GM12878 (cell line): Measurements from ENCODE around the gene CDC42BPB. TPM values are rescaled to one million over a fixed set of nuclear protein-coding genes. Genes with fewer than 3 reads are reported as not detected.
A peak's percentile ranks its signal among the peaks of the same experiment; 100 is the strongest.

Experiments
- CBFB ChIP-seq: IDR thresholded peaks from 2 replicates; pipeline ENCODE4 v1.6.1; 2016; ENCODE audit warnings: antibody characterized with exemption, low read depth
- CTCF ChIP-seq, 3 experiments: IDR thresholded peaks in 2 of 3; conservative IDR thresholded peaks in 1 of 3; 2 replicates each; pipeline ENCODE4 v1.5.1; 2011; ENCODE audit warnings: low read depth in 3 of 3, low read length in 3 of 3, mild to moderate bottlenecking in 3 of 3, control low read depth in 2 of 3, moderate library complexity in 2 of 3, inconsistent platforms in 1 of 3, mixed read lengths in 1 of 3; ENCODE audit not compliant: control insufficient read depth in 2 of 3, insufficient read depth in 1 of 3; ENCODE audit errors: extremely low read depth in 1 of 3
- EED ChIP-seq: sonication (generic); IDR thresholded peaks from 2 replicates; pipeline ENCODE4 v1.6.1; 2016; ENCODE audit warnings: antibody characterized with exemption, low read depth
- FOXM1 ChIP-seq: IDR thresholded peaks from 2 replicates; pipeline ENCODE4 v1.6.1; 2012; ENCODE audit warnings: low read depth, mild to moderate bottlenecking, inconsistent platforms, low read length, moderate library complexity
- IRF5 ChIP-seq: fragments of 450-650 bp; IDR thresholded peaks from 2 replicates; pipeline ENCODE4 v1.6.1; 2017; ENCODE audit warnings: borderline replicate concordance
- JUND ChIP-seq: IDR thresholded peaks from 2 replicates; pipeline ENCODE4 v1.6.1; 2012; ENCODE audit warnings: low read depth, mild to moderate bottlenecking, low read length, improper control_type of control experiment, moderate library complexity
- PML ChIP-seq: IDR thresholded peaks from 2 replicates; pipeline ENCODE4 v1.6.1; 2012; ENCODE audit warnings: low read length, inconsistent platforms
- POLR2A ChIP-seq: IDR thresholded peaks from 2 replicates; pipeline ENCODE4 v1.6.1; 2011; ENCODE audit warnings: low read depth, mild to moderate bottlenecking, low read length
- RELB ChIP-seq: fragments of 450-650 bp; IDR thresholded peaks from 2 replicates; pipeline ENCODE4 v1.6.1; 2017; ENCODE audit warnings: low read depth, mild to moderate bottlenecking, moderate library complexity
- SMARCA5 ChIP-seq: fragments of 450-650 bp; IDR thresholded peaks from 2 replicates; pipeline ENCODE4 v1.6.1; 2017; ENCODE audit warnings: mild to moderate bottlenecking
- SMC3 ChIP-seq: IDR thresholded peaks from 2 replicates; pipeline ENCODE4 v1.6.1; 2011; ENCODE audit warnings: low read length, improper control_type of control experiment, borderline replicate concordance
- ZSCAN29 ChIP-seq: fragments of 450-650 bp; IDR thresholded peaks from 2 replicates; pipeline ENCODE4 v1.6.1; 2017; ENCODE audit warnings: mild to moderate bottlenecking, moderate library complexity
- ZZZ3 ChIP-seq: IDR thresholded peaks from 2 replicates; pipeline ENCODE4 v1.6.1; 2011; ENCODE audit warnings: low read depth; ENCODE audit not compliant: control insufficient read depth, insufficient read length
- polyA plus RNA-seq, 11 experiments: library from polyadenylated mRNA; depleted of rRNA in 4 of 11; unstranded in 6 of 11; stranded (reverse) in 5 of 11; fragments of >200 nt; fragmentation: Nextera tagmentation in 4 of 11; fragmentation: Illumina TruSeq in 1 of 11; extraction: Ambion mirVana in 4 of 11; extraction: Trizol in 1 of 11; gene quantifications; 1 replicate in 1 of 11; 2 replicates in 10 of 11; pipeline versions ENCODE4 v1.2.1 to v1.2.3, GENCODE V29; 2011 to 2016; ENCODE audit warnings: inconsistent platforms in 2 of 11, missing spikeins in 2 of 11, low read depth in 1 of 11
- total RNA-seq, 4 experiments: library from RNA; depleted of rRNA in 3 of 4; stranded (reverse); fragments of >200 nt in 3 of 4; fragmentation: Illumina TruSeq in 1 of 4; extraction: Trizol in 1 of 4; gene quantifications; 2 replicates each; pipeline versions ENCODE4 v1.2.1 to v1.2.3, GENCODE V29; 2013 to 2021
- TF ChIP-seq, protein P1 (sequence below): fragments of 450-650 bp; IDR thresholded peaks from 2 replicates; pipeline ENCODE4 v1.6.1; 2018; ENCODE audit warnings: mild to moderate bottlenecking, low read depth, moderate library complexity; ENCODE audit not compliant: partially characterized antibody
- TF ChIP-seq, protein P2 (sequence below): IDR thresholded peaks from 2 replicates; pipeline ENCODE4 v1.6.1; 2011; ENCODE audit warnings: borderline replicate concordance, low read depth, mild to moderate bottlenecking, moderate library complexity, low read length; ENCODE audit not compliant: insufficient read depth, poor library complexity, severe bottlenecking
- TF ChIP-seq, protein P3 (sequence below): IDR thresholded peaks from 2 replicates; pipeline ENCODE4 v1.6.1; 2012; ENCODE audit warnings: low read depth, low read length, improper control_type of control experiment
- TF ChIP-seq, protein P4 (sequence below): IDR thresholded peaks from 2 replicates; pipeline ENCODE4 v1.6.1; 2011; ENCODE audit warnings: low read depth, mild to moderate bottlenecking, low read length, moderate library complexity, borderline replicate concordance; ENCODE audit errors: extremely low read depth

The CDC42BPB gene
- total and polyA plus RNA-seq, 10 of the 15 experiments (the other 5 are each of a cell fraction or from before 2014, with no cell fraction given) = 0.42 to 22.1 (median 13.3) TPM

DNA sequence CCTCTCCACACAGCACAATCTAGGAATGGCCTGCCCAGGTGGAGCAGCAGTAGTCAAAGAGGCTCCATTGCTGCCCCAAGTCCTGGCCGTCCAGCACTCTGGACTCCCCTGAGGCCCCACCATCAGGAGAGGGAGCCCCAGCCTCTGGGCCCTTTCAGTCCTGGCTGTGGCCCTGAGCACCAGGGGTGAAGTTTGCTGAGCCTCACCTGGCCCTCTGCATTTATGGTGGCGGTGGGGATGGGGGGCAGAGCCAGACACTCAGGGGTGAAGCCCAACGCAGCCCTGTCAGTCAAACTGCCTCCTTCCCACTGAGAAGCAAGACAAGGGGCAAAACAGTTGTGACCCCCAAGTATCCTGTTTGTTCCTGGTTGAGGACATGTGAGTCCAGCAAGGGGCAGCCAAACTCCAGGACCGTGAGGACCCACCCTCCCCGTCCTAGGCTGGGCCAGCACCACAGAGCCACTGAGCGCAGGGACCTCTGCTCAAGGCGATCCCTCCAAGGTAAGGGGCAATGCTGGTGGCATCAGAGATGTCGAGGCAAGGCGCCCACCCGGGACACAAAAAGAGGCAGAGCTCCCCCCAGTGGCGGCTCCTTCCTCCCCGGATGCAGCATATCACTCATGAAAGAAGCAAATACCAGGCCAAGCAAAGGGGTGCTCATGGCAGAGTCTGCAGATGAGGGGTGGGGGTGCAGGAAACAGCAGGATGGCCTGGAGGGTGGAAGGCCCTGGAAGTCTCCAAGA is 139.7 kb downstream of the CDC42BPB start (continued):
- TF ChIP-seq, protein P1, sequence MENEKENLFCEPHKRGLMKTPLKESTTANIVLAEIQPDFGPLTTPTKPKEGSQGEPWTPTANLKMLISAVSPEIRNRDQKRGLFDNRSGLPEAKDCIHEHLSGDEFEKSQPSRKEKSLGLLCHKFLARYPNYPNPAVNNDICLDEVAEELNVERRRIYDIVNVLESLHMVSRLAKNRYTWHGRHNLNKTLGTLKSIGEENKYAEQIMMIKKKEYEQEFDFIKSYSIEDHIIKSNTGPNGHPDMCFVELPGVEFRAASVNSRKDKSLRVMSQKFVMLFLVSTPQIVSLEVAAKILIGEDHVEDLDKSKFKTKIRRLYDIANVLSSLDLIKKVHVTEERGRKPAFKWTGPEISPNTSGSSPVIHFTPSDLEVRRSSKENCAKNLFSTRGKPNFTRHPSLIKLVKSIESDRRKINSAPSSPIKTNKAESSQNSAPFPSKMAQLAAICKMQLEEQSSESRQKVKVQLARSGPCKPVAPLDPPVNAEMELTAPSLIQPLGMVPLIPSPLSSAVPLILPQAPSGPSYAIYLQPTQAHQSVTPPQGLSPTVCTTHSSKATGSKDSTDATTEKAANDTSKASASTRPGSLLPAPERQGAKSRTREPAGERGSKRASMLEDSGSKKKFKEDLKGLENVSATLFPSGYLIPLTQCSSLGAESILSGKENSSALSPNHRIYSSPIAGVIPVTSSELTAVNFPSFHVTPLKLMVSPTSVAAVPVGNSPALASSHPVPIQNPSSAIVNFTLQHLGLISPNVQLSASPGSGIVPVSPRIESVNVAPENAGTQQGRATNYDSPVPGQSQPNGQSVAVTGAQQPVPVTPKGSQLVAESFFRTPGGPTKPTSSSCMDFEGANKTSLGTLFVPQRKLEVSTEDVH = no peak
- no peak for TF ChIP-seq ZSCAN29
- TF ChIP-seq PML = no peak
- no peak for TF ChIP-seq CBFB
- TF ChIP-seq RELB = no peak
- no peak for TF ChIP-seq JUND
- TF ChIP-seq, protein P2, sequence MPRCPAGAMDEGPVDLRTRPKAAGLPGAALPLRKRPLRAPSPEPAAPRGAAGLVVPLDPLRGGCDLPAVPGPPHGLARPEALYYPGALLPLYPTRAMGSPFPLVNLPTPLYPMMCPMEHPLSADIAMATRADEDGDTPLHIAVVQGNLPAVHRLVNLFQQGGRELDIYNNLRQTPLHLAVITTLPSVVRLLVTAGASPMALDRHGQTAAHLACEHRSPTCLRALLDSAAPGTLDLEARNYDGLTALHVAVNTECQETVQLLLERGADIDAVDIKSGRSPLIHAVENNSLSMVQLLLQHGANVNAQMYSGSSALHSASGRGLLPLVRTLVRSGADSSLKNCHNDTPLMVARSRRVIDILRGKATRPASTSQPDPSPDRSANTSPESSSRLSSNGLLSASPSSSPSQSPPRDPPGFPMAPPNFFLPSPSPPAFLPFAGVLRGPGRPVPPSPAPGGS = no peak
- no peak for TF ChIP-seq ZZZ3
- TF ChIP-seq IRF5 = no peak
- TF ChIP-seq, protein P3, sequence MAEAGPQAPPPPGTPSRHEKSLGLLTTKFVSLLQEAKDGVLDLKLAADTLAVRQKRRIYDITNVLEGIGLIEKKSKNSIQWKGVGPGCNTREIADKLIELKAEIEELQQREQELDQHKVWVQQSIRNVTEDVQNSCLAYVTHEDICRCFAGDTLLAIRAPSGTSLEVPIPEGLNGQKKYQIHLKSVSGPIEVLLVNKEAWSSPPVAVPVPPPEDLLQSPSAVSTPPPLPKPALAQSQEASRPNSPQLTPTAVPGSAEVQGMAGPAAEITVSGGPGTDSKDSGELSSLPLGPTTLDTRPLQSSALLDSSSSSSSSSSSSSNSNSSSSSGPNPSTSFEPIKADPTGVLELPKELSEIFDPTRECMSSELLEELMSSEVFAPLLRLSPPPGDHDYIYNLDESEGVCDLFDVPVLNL = no peak
- 0 out of 2 replicates have a peak, but pooled peaks have one; percentile 32 for TF ChIP-seq SMARCA5
- TF ChIP-seq, protein P4, sequence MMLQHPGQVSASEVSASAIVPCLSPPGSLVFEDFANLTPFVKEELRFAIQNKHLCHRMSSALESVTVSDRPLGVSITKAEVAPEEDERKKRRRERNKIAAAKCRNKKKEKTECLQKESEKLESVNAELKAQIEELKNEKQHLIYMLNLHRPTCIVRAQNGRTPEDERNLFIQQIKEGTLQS = no peak
- TF ChIP-seq POLR2A = peak; percentile 45
- TF ChIP-seq SMC3 = peak; percentile 84
- peak; percentile 73 to 82 (median 75) for TF ChIP-seq CTCF (IDR thresholded peaks at IDR 0.05 in 2 of 3, conservative IDR thresholded peaks at IDR 0.05 in 1 of 3; ENCODE audit: control insufficient read depth in 2 of 3, extremely low read depth in 1 of 3, insufficient read depth in 1 of 3, low read depth in 3 of 3, low read length in 3 of 3)
- TF ChIP-seq EED = no peak
- TF ChIP-seq FOXM1 = no peak
